ENCODE data around the gene UGT1A7. TPM values are rescaled to one million over a fixed set of nuclear protein-coding genes. Genes with fewer than 3 reads are reported as not detected.

Gene UGT1A7
- total and polyA plus RNA-seq, 9 of the 15 experiments (the other 6 are each of a cell fraction or from before 2014, with no cell fraction given): not detected

- Histone ChIP-seq H3K9ac (ENCODE audit: insufficient read depth in 1 of 2, low read depth in 2 of 2, low read length in 2 of 2) (no peak overlapping the region), H3K27me3 (ENCODE audit: control insufficient read depth in 2 of 2, insufficient read depth in 2 of 2, low read length in 2 of 2) (no peaks in the 10 kb centered on the region), H3K4me1 (replicated peaks in 1 of 2; ENCODE audit: control insufficient read depth in 2 of 2, insufficient read depth in 2 of 2, low read length in 2 of 2) (no peaks in the 10 kb centered on the region), H4K20me1 (replicated peaks; ENCODE audit: control insufficient read depth, insufficient read depth, low read length) (no peaks in the 10 kb centered on the region), H2AFZ (ENCODE audit: low read depth, low read length) (no peak overlapping the region), H3K9me1 (ENCODE audit: control insufficient read depth, insufficient read depth, low read length) (no peaks in the 10 kb centered on the region), H3K9me3 (replicated peaks; ENCODE audit: control insufficient read depth, insufficient read depth, low read depth, low read length) (no peaks in the 10 kb centered on the region), H3K4me2 (ENCODE audit: insufficient read depth, low read length) (no peak overlapping the region), H3K79me2 (ENCODE audit: control insufficient read depth, insufficient read depth, low read length) (no peaks in the 10 kb centered on the region), H3K4me3 (no peak overlapping the region), H3K27ac (ENCODE audit: extremely low read depth, low read depth, low read length) (no peak overlapping the region), H3K36me3 (ENCODE audit: control insufficient read depth, insufficient read depth, low read length) (no peaks in the 10 kb centered on the region)
- POLR2A ChIA-PET: no interaction called here
- DNase-seq (ENCODE audit: extremely low read depth in 1 of 4, low spot score in 3 of 4) (no peak), FAIRE-seq (no peak), ATAC-seq (no peak)
- in situ Hi-C loops (cut with MboI) (no loop called here), intact Hi-C loops (cut with micrococcal nuclease) (no loop called here)
- CTCF ChIA-PET (ENCODE audit: low intra/inter-chr PET ratio): no interaction called here
- 0% methylated on average over 1 of the region's 1 CpG for WGBS (ENCODE audit: insufficient coverage, low coverage, missing lambda C conversion rate)
- no TSS peak for BruUV-seq (replicated peaks)
- TF ChIP-seq, protein P1, sequence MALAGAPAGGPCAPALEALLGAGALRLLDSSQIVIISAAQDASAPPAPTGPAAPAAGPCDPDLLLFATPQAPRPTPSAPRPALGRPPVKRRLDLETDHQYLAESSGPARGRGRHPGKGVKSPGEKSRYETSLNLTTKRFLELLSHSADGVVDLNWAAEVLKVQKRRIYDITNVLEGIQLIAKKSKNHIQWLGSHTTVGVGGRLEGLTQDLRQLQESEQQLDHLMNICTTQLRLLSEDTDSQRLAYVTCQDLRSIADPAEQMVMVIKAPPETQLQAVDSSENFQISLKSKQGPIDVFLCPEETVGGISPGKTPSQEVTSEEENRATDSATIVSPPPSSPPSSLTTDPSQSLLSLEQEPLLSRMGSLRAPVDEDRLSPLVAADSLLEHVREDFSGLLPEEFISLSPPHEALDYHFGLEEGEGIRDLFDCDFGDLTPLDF (CRISPR knock-in tag; IDR thresholded peaks at IDR 0.05): no peak
- TF ChIP-seq IFI16 (CRISPR knock-in tag; IDR thresholded peaks at IDR 0.05) (no peak), ZNF3 (CRISPR knock-in tag; IDR thresholded peaks at IDR 0.05) (no peak), BDP1 (IDR thresholded peaks at IDR 0.05; ENCODE audit: insufficient read depth, insufficient read length) (no peak), ESRRB (CRISPR knock-in tag; IDR thresholded peaks at IDR 0.05; ENCODE audit: borderline replicate concordance) (no peak), BHLHE40 (IDR thresholded peaks at IDR 0.05; ENCODE audit: low read length) (no peak), ILK (tag; IDR thresholded peaks at IDR 0.05; ENCODE audit: borderline replicate concordance, low read depth) (no peak), MCM5 (IDR thresholded peaks at IDR 0.05; ENCODE audit: low read depth) (no peak), HOXB6 (CRISPR knock-in tag; IDR thresholded peaks at IDR 0.05; ENCODE audit: borderline replicate concordance) (no peak), RFX1 (IDR thresholded peaks at IDR 0.05) (no peak), TFAP4 (CRISPR knock-in tag; IDR thresholded peaks at IDR 0.05; ENCODE audit: borderline replicate concordance) (no peak), ATF1 (CRISPR knock-in tag; IDR thresholded peaks at IDR 0.05) (no peak), ATF1 (tag; IDR thresholded peaks at IDR 0.05) (no peak)
- TF ChIP-seq, protein P2, sequence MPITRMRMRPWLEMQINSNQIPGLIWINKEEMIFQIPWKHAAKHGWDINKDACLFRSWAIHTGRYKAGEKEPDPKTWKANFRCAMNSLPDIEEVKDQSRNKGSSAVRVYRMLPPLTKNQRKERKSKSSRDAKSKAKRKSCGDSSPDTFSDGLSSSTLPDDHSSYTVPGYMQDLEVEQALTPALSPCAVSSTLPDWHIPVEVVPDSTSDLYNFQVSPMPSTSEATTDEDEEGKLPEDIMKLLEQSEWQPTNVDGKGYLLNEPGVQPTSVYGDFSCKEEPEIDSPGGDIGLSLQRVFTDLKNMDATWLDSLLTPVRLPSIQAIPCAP (CRISPR knock-in tag; IDR thresholded peaks at IDR 0.05; ENCODE audit: borderline replicate concordance): no peak
Measured at GRCh38 chr2:233663911-233664310, 17.8 kb upstream of the UGT1A7 start.
